Fibroblast of villous mesenchyme (primary cell): ENCODE results near the gene CFAP206. TPM values are rescaled to one million over a fixed set of nuclear protein-coding genes. Genes with fewer than 3 reads are reported as not detected.

Experiments
- DNase-seq: peaks from one replicate; pipeline ENCODE4 v3.0.0-alpha.2; 2010; ENCODE audit warnings: low read depth
- H3K4me3 ChIP-seq: 2 replicates; pipeline ENCODE4 v1.5.1; 2011; ENCODE audit warnings: low read depth, mild to moderate bottlenecking, low read length
- CTCF ChIP-seq: IDR thresholded peaks from 2 replicates; pipeline ENCODE4 v1.5.1; 2012; ENCODE audit warnings: low read depth, mild to moderate bottlenecking, low read length; ENCODE audit not compliant: insufficient read depth
- total RNA-seq: library from RNA; depleted of rRNA; stranded (reverse); fragments of >200 nt; gene quantifications from 2 replicates; pipeline ENCODE4 v1.2.3, GENCODE V29; 2012

CFAP206 gene
- total RNA-seq, 1 donor, result 0.86 TPM

- DNase-seq, result no peak
- H3K4me3 ChIP-seq, result no peak overlapping the region
- no peak for TF ChIP-seq CTCF
Measured at GRCh38 chr6:87376643-87377042, 31.1 kb upstream of the CFAP206 start.

- no peak for TF ChIP-seq CTCF
- no peak overlapping the region for H3K4me3 ChIP-seq
- no peak for DNase-seq
Measured at GRCh38 chr6:87378947-87379346, 28.8 kb upstream of the CFAP206 start.

GRCh38 chr6:87382861-87383260 lies 24.9 kb upstream of the CFAP206 start:
- no peak for DNase-seq
- no peak for TF ChIP-seq CTCF

GRCh38 chr6:87384038-87384437 lies 23.7 kb upstream of the CFAP206 start:
- no peak for TF ChIP-seq CTCF
- H3K4me3 ChIP-seq, result no peak overlapping the region
- no peak for DNase-seq

More at GRCh38 chr6:87382861-87383260, 24.9 kb upstream of the CFAP206 start:
- no peak overlapping the region for H3K4me3 ChIP-seq

GRCh38 chr6:87384449-87384848 lies 23.3 kb upstream of the CFAP206 start:
- TF ChIP-seq CTCF, result no peak
- no peak for DNase-seq
- H3K4me3 ChIP-seq, result no peak overlapping the region

GRCh38 chr6:87391334-87391733 lies 16.4 kb upstream of the CFAP206 start:
- peak; percentile 63 for TF ChIP-seq CTCF
- H3K4me3 ChIP-seq, result no peak overlapping the region
- DNase-seq, result peak; percentile 38

- peak; percentile 73 for TF ChIP-seq CTCF
- no peak overlapping the region for H3K4me3 ChIP-seq
- peak; percentile 76 for DNase-seq
Measured at GRCh38 chr6:87393026-87393622, 14.6 kb upstream of the CFAP206 start.
